ENCODE data around the gene LMAN1L. TPM values are rescaled to one million over a fixed set of nuclear protein-coding genes. Genes with fewer than 3 reads are reported as not detected.

The LMAN1L gene
- total and polyA plus RNA-seq, 4 donors = 0.11 to 0.29 TPM; not detected in 2

DNA sequence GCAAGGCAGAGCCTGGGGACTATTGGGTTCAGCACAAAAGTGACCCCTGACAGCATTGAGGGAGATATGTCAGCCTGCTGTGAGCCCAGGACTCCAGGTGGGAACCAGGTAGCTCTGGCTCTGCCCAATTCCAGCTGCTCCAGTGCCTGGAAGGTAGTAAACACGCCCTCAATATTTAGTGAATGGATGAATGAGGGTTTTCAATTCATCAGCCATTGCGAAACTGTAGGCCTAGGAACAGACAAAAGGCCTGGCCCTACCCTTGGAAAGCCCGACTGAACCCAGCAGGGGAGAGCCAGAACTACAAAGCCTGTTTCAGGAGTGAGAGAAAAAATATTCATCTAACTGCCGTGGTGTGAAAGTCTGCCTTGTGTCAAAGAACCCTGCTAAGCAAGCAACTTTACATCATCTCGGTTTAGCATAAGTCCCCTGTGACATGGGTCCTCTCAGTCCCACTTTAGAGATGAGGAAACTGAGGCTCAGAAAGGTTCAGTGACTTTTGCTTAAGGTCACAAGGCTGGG is 38.8 kb upstream of the LMAN1L start:
- 22% methylated on average over 3 of the region's 5 CpGs for WGBS (ENCODE audit: insufficient coverage)
- no peak overlapping the region for H3K4me3 ChIP-seq (ENCODE audit: low read depth, low read length)
- no peak overlapping the region for H3K27ac ChIP-seq (ENCODE audit: low read depth, low read length)
- no peaks in the 10 kb centered on the region for H3K27me3 ChIP-seq (ENCODE audit: control insufficient read depth, insufficient read depth, low read length)
- DNase-seq (ENCODE audit: low read depth in 4 of 6, low spot score in 6 of 6) = peak in 1 of 6 donors; percentile 54
- H3K4me1 ChIP-seq (ENCODE audit: control insufficient read depth, insufficient read depth, low read length) = peaks cover 38% of the 10 kb centered on the region
- no peaks in the 10 kb centered on the region for H3K36me3 ChIP-seq (ENCODE audit: control insufficient read depth, insufficient read depth, low read length)
- no peaks in the 10 kb centered on the region for H3K9me3 ChIP-seq (ENCODE audit: control insufficient read depth, insufficient read depth, low read length)

DNA sequence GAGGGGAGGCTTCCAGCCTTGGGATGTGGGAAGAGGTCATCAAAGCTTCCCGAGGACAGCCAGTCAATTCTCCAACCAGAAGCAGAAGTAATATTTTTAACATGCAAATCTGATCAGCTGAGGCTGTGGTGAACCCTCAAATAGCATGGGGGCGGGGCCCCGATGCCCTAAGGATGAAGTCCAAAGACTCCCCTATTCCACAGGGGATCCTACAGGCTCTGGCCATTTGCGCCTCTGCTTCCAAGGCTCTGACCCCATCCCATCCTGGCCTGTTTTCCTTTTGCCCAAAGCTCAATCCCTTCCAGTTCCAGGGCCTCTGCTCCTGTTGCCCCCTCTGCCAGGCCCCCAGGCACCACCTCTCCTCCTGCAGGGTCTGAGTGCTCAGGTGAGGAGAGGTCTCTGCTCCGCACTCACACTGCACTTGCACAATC is 37.5 kb upstream of the LMAN1L start:
- peaks cover 37% of the 10 kb centered on the region for H3K4me1 ChIP-seq (ENCODE audit: control insufficient read depth, insufficient read depth, low read length)
- no peak overlapping the region for H3K27ac ChIP-seq (ENCODE audit: low read depth, low read length)
- H3K36me3 ChIP-seq (ENCODE audit: control insufficient read depth, insufficient read depth, low read length) = no peaks in the 10 kb centered on the region
- DNase-seq (ENCODE audit: low read depth in 4 of 6, low spot score in 6 of 6) = no peak
- H3K27me3 ChIP-seq (ENCODE audit: control insufficient read depth, insufficient read depth, low read length) = no peaks in the 10 kb centered on the region
- WGBS (ENCODE audit: insufficient coverage) = 98% methylated on average over 4 of the region's 5 CpGs
- H3K9me3 ChIP-seq (ENCODE audit: control insufficient read depth, insufficient read depth, low read length) = no peaks in the 10 kb centered on the region
- H3K4me3 ChIP-seq (ENCODE audit: low read depth, low read length) = no peak overlapping the region

DNA sequence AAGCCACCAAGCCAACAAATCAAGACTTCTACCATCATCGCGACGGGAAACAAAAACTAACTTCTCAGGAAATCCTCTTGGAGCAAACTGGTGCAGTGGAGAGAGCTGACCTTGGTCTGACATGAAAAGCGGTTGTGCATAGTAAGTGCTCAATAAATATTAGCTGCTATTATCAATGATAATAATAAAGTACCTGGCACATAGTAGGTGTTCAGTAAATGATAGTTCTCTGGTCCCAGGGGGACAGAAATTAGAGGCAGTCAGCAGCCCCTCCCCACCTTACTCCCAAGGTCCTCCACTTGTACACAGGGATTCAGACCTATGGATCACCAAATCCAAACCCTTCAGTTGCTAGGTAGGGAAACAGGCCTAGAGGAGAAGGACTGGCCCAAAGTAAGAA is 36.7 kb upstream of the LMAN1L start:
- Histone ChIP-seq H3K4me3 (ENCODE audit: low read depth, low read length) (no peak overlapping the region), H3K27ac (ENCODE audit: low read depth, low read length) (no peak overlapping the region), H3K27me3 (ENCODE audit: control insufficient read depth, insufficient read depth, low read length) (no peaks in the 10 kb centered on the region), H3K4me1 (ENCODE audit: control insufficient read depth, insufficient read depth, low read length) (peaks cover 39% of the 10 kb centered on the region), H3K36me3 (ENCODE audit: control insufficient read depth, insufficient read depth, low read length) (no peaks in the 10 kb centered on the region), H3K9me3 (ENCODE audit: control insufficient read depth, insufficient read depth, low read length) (no peaks in the 10 kb centered on the region)
- DNase-seq (ENCODE audit: low read depth in 4 of 6, low spot score in 6 of 6) = no peak
- no CpG with 5 or more reads among the region's 4 CpGs for whole genome bisulfite sequencing (ENCODE audit: insufficient coverage)

DNA sequence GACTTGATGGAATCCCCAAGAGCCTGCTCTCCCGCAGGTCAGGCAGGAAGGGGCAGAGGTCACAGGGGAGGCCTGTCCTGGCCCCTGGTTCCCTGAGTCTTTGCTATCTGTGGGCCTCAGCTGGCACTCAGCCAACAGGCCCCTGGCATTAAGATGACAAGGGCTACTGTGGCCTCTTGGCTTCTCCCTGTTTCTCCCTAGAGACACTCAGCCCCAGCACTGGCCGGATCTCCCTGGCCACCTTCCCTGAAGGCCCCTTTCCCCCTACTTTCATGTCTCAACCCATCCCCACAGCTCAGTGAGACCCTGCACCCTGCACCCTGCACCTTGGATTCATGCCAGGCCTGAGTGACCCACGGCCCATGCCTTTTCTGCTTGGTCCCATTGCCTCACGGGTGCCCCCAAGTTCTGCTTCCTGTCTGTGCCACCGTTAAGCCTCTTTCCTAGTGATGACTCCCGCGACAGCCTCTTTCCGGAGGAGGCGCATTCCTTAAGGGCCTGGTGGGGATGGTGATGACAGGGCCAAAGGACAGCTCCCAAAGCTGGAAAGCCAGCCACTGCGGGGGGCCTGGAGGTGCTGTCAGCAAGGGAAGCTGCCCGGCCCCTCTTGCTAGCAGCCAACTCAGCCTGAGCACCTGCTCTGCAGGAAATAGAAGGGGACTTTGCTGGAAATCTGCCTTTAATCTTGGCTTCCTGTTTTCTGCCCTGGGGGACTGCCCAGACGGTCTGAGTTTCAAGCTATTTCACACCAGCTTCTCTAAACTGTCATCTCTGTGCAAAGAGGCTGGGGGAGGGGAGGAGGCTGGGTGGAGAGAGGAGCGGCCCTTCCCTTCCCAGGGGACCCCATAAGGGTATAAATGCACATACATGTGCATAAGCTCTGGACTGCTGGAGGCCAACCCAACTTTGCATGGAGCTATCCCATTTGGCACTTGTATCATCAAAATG is 35.5 kb upstream of the LMAN1L start:
- Histone ChIP-seq H3K36me3 (ENCODE audit: control insufficient read depth, insufficient read depth, low read length) (no peaks in the 10 kb centered on the region), H3K4me3 (ENCODE audit: low read depth, low read length) (no peak overlapping the region), H3K4me1 (ENCODE audit: control insufficient read depth, insufficient read depth, low read length) (peaks cover 36% of the 10 kb centered on the region), H3K27ac (ENCODE audit: low read depth, low read length) (no peak overlapping the region), H3K27me3 (ENCODE audit: control insufficient read depth, insufficient read depth, low read length) (no peaks in the 10 kb centered on the region), H3K9me3 (ENCODE audit: control insufficient read depth, insufficient read depth, low read length) (no peaks in the 10 kb centered on the region)
- peak in 1 of 6 donors; percentile 28 for DNase-seq (ENCODE audit: low read depth in 4 of 6, low spot score in 6 of 6)
- 36% methylated on average over 11 of the region's 13 CpGs for WGBS (ENCODE audit: insufficient coverage)

DNA sequence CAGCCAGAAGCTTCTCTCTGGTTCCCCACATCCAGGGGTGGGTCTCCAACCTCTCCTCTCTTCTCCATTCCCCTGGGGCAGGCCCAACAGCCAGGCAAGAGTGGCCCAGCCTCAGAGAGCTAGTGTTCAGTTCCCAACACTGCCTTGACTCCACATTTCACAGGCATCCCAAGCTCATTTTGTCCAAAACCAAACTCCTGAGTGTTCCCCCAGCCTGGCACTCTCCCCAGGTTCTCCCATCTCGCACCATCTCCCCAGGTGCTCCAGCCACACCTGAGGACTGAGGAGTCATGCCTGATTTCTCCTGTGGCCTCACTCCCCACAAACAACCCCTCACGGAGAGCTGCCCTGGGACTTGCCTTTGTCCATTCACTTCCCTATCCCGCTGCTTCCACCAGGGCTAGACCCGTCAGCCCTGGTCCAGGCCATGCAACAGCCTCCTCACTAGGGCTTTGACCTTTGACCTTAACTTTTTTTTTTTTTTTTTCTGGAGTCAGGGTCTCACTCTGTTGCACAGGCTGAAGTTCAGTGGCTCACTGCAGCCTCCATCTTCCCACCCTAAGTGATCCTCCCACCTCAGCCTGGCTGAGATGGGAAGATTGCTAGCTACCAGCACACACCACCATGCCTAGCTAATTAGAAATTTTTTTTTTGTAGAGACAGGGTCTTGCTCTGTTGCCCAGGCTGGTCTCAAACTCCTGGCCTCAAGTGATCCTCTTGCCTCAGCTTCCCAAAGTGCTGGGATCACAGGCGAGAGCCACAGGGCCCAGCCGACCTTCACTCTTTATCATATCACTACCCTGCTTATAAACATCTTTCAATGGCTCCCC is 34.7 kb upstream of the LMAN1L start:
- DNase-seq (ENCODE audit: low read depth in 4 of 6, low spot score in 6 of 6) = no peak
- H3K9me3 ChIP-seq (ENCODE audit: control insufficient read depth, insufficient read depth, low read length) = no peaks in the 10 kb centered on the region
- no peaks in the 10 kb centered on the region for H3K27me3 ChIP-seq (ENCODE audit: control insufficient read depth, insufficient read depth, low read length)
- no peaks in the 10 kb centered on the region for H3K36me3 ChIP-seq (ENCODE audit: control insufficient read depth, insufficient read depth, low read length)
- no peak overlapping the region for H3K4me3 ChIP-seq (ENCODE audit: low read depth, low read length)
- H3K4me1 ChIP-seq (ENCODE audit: control insufficient read depth, insufficient read depth, low read length) = peaks cover 40% of the 10 kb centered on the region
- 73% methylated on average over 6 of the region's 6 CpGs for WGBS (ENCODE audit: insufficient coverage)
- H3K27ac ChIP-seq (ENCODE audit: low read depth, low read length) = no peak overlapping the region

DNA sequence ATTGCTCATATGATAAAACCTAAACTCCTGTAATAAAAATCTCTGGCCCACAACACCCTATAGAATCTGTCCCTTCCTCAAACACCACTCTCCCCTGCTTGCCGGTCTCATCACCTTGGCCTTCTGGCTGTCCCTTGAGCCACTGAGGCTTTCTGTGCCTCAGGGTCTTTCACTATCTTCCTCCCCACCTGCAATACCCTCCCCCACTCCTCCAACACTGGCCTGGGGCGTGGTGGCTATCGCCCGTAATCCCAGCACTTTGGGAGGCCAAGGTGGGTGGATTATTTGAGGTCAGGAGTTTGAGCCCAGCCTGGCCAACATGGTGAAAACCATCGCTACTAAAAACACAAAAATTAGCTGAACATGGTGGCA is 34.0 kb upstream of the LMAN1L start:
- H3K27me3 ChIP-seq (ENCODE audit: control insufficient read depth, insufficient read depth, low read length) = no peaks in the 10 kb centered on the region
- H3K36me3 ChIP-seq (ENCODE audit: control insufficient read depth, insufficient read depth, low read length) = peaks cover 3% of the 10 kb centered on the region
- no peak overlapping the region for H3K27ac ChIP-seq (ENCODE audit: low read depth, low read length)
- H3K4me1 ChIP-seq (ENCODE audit: control insufficient read depth, insufficient read depth, low read length) = peaks cover 43% of the 10 kb centered on the region
- no peaks in the 10 kb centered on the region for H3K9me3 ChIP-seq (ENCODE audit: control insufficient read depth, insufficient read depth, low read length)
- no peak for DNase-seq (ENCODE audit: low read depth in 4 of 6, low spot score in 6 of 6)
- 100% methylated on average over 1 of the region's 5 CpGs for WGBS (ENCODE audit: insufficient coverage)
- no peak overlapping the region for H3K4me3 ChIP-seq (ENCODE audit: low read depth, low read length)

DNA sequence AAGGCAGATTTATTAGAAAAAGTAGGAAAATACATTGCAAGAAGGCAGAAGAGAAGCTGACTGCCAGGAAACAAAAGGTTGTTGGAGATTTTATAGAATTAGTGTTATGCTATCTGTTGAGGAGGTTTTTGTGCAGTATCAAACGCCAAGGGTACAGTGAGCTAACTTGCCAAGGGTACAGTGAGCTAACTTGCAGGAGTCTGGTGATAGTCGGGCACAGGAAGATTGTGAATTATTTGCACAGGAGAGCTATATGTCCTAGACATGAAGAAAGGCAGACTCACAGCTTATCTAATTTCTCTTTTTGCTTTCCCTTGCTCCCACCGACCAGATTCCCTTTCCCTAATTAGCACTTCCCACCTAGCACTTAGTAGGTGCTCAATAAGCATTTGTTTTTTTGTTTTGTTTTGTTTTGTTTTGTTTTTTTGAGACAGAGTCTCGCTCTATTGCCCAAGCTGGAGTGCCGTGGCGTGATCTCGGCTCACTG is 33.4 kb upstream of the LMAN1L start:
- DNase-seq (ENCODE audit: low read depth in 4 of 6, low spot score in 6 of 6) = no peak
- peaks cover 45% of the 10 kb centered on the region for H3K4me1 ChIP-seq (ENCODE audit: control insufficient read depth, insufficient read depth, low read length)
- H3K27ac ChIP-seq (ENCODE audit: low read depth, low read length) = no peak overlapping the region
- H3K9me3 ChIP-seq (ENCODE audit: control insufficient read depth, insufficient read depth, low read length) = no peaks in the 10 kb centered on the region
- WGBS (ENCODE audit: insufficient coverage) = 86% methylated on average over 1 of the region's 7 CpGs
- H3K4me3 ChIP-seq (ENCODE audit: low read depth, low read length) = no peak overlapping the region
- no peaks in the 10 kb centered on the region for H3K27me3 ChIP-seq (ENCODE audit: control insufficient read depth, insufficient read depth, low read length)
- H3K36me3 ChIP-seq (ENCODE audit: control insufficient read depth, insufficient read depth, low read length) = peaks cover 8% of the 10 kb centered on the region

DNA sequence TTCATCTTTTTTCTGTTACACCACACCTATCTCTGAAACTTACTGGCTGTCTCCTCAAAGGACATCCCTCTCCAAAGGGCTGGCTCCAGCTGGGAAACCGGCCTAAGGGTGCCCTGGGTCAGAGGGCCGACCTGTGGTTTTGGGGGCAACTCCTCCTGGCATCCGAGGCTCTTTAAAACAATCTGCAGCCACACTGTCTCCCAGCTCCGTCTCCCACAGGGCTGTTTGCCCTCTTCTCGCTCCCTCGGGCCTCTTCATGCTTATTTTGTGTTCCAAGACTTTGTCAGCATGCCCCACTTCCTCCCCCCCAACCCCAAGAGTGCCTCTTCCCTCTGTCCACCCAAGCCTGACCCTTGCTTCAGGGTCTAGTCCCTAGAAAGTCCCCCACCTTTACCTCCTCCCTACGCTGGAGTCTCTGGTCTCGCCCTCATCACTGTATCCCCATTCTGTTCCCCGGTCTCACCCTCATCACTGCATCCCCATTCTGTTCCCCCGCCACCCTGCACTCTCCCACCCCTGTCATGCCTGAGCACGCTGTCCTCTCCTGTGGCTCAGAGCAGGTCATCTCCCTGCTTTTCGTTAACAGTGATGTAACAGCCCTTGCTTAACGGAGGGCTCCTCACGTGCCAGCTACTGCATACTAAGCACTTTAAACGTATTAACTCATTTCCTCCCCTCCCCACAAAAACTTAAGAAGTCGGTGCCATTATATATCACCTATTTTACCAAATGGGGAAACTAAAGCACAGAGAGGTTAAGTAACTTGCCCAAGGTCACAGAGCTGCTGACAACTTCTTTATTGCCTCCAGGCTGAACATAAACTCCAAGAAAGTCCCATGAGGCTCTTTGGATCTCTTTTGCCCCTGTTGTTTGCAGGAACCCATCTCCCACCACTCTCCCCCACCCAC is 31.9 kb upstream of the LMAN1L start:
- H3K4me3 ChIP-seq (ENCODE audit: low read depth, low read length) = peak overlapping the region; percentile 53
- H3K4me1 ChIP-seq (ENCODE audit: control insufficient read depth, insufficient read depth, low read length) = peaks cover 59% of the 10 kb centered on the region

More for the DNA sequence above, 31.9 kb upstream of the LMAN1L start:
- peak in 1 of 6 donors; percentile 2 for DNase-seq (ENCODE audit: low read depth in 4 of 6, low spot score in 6 of 6)
- Histone ChIP-seq H3K9me3 (ENCODE audit: control insufficient read depth, insufficient read depth, low read length) (no peaks in the 10 kb centered on the region), H3K27ac (ENCODE audit: low read depth, low read length) (no peak overlapping the region), H3K36me3 (ENCODE audit: control insufficient read depth, insufficient read depth, low read length) (peaks cover 8% of the 10 kb centered on the region), H3K27me3 (ENCODE audit: control insufficient read depth, insufficient read depth, low read length) (no peaks in the 10 kb centered on the region)
- WGBS (ENCODE audit: insufficient coverage) = 55% methylated on average over 16 of the region's 16 CpGs
